Testis (tissue), 3 donors: ENCODE measurements around the gene ALPK1. TPM values are rescaled to one million over a fixed set of nuclear protein-coding genes. Genes with fewer than 3 reads are reported as not detected.

Experiments used
- DNase-seq: peaks from one replicate; pipeline ENCODE4 v3.0.0-alpha.2; 2019
- H3K27ac ChIP-seq, 2 donors: fragments of 200-600 bp; sonication (generic); one replicate each; pipeline ENCODE4 v1.5.1; 2019
- H3K27me3 ChIP-seq: fragments of 200-600 bp; sonication (generic); one replicate; pipeline ENCODE4 v1.5.1; 2019
- H3K36me3 ChIP-seq: fragments of 200-600 bp; sonication (generic); one replicate; pipeline ENCODE4 v1.5.1; 2017; ENCODE audit warnings: low read depth; ENCODE audit errors: missing control alignments
- H3K4me1 ChIP-seq: fragments of 200-600 bp; sonication (generic); one replicate; pipeline ENCODE4 v1.5.1; 2019
- H3K4me3 ChIP-seq, 2 donors: fragments of 200-600 bp; sonication (generic); one replicate each; pipeline ENCODE4 v1.5.1; 2017 to 2019
- H3K9me3 ChIP-seq: fragments of 200-600 bp; sonication (generic); one replicate; pipeline ENCODE4 v1.5.1; 2017
- CTCF ChIP-seq, 3 experiments: fragments of 450-650 bp in 2 of 3; fragments of 200-600 bp in 1 of 3; sonication (generic) in 1 of 3; IDR thresholded peaks; one replicate each; pipeline ENCODE4 v1.5.1; 2016 to 2019; ENCODE audit warnings: antibody characterized with exemption in 3 of 3, mild to moderate bottlenecking in 2 of 3, moderate library complexity in 1 of 3
- POLR2A ChIP-seq: fragments of 450-650 bp; IDR thresholded peaks from one replicate; pipeline ENCODE4 v1.6.1; 2017; ENCODE audit warnings: antibody characterized with exemption, mild to moderate bottlenecking, moderate library complexity
- WGBS, 2 donors: methylation state at CpG; one replicate each; pipeline ENCODE4 v1.1.5; 2018; 5-methylcytosine and 5-hydroxymethylcytosine counted together
- intact Hi-C: fragments of 100-400 bp; cut with DNase I; formaldehyde crosslinking; loops from one replicate; pipeline ENCODE4 v1.15.1; 2023; ENCODE audit warnings: low total_unique reads
- polyA plus RNA-seq: library from polyadenylated mRNA; stranded (reverse); fragments of 350-450 nt; fragmentation: Illumina TruSeq; extraction: RNeasy Lipid Tissue Mini Kit (QIAGEN cat#74804); gene quantifications from one replicate; pipeline ENCODE4 v1.2.3, GENCODE V29; 2014; ENCODE audit warnings: low read depth, low replicate concordance; ENCODE audit not compliant: insufficient read depth
- total RNA-seq, 2 donors: library from RNA; depleted of rRNA; stranded (reverse); fragments of >200 nt; gene quantifications; one replicate each; pipeline ENCODE4 v1.2.3, GENCODE V29; 2016

ALPK1 gene
- total and polyA plus RNA-seq, 3 donors from 2014 or later: 5.2 to 12.5 (median 9.7) TPM

GRCh38 chr4:112448306-112449132 lies 151.3 kb downstream of the ALPK1 start:
- no peak overlapping the region for H3K4me3 ChIP-seq
- WGBS, 2 donors: 70 to 75% methylated on average over 8 of the region's 8 CpGs
- peak; percentile 15 for DNase-seq

GRCh38 chr4:112449708-112450107 lies 152.5 kb downstream of the ALPK1 start:
- H3K9me3 ChIP-seq: no peaks in the 10 kb centered on the region
- H3K27ac ChIP-seq: no peak overlapping the region
- H3K4me1 ChIP-seq: no peaks in the 10 kb centered on the region
- no peaks in the 10 kb centered on the region for H3K27me3 ChIP-seq
- intact Hi-C loops: no loop called here
- TF ChIP-seq CTCF (IDR thresholded peaks at IDR 0.05) (no peak), POLR2A (no peak)
- H3K36me3 ChIP-seq: no peaks in the 10 kb centered on the region
- 85 to 93% methylated on average over 3 of the region's 3 CpGs for WGBS, 2 donors
- DNase-seq: no peak
- H3K4me3 ChIP-seq: no peak overlapping the region

More at GRCh38 chr4:112448306-112449132, 151.3 kb downstream of the ALPK1 start:
- TF ChIP-seq POLR2A (no peak), CTCF (IDR thresholded peaks at IDR 0.05) (no peak)
- no peaks in the 10 kb centered on the region for H3K9me3 ChIP-seq
- intact Hi-C loops: no loop called here
- H3K27me3 ChIP-seq: no peaks in the 10 kb centered on the region
- H3K27ac ChIP-seq: no peak overlapping the region
- H3K36me3 ChIP-seq: no peaks in the 10 kb centered on the region
- H3K4me1 ChIP-seq: no peaks in the 10 kb centered on the region

GRCh38 chr4:112451104-112451503 lies 153.9 kb downstream of the ALPK1 start:
- TF ChIP-seq POLR2A (no peak), CTCF (IDR thresholded peaks at IDR 0.05) (no peak)

GRCh38 chr4:112451831-112452230 lies 154.7 kb downstream of the ALPK1 start:
- no peak for DNase-seq
- H3K4me3 ChIP-seq: no peak overlapping the region
- TF ChIP-seq CTCF (IDR thresholded peaks at IDR 0.05) (no peak), POLR2A (no peak)
- no peak overlapping the region for H3K27ac ChIP-seq
- H3K9me3 ChIP-seq: no peaks in the 10 kb centered on the region
- H3K36me3 ChIP-seq: no peaks in the 10 kb centered on the region
- H3K4me1 ChIP-seq: no peaks in the 10 kb centered on the region
- intact Hi-C loops: no loop called here
- no peaks in the 10 kb centered on the region for H3K27me3 ChIP-seq
- 69 to 75% methylated on average over 4 of the region's 4 CpGs for WGBS, 2 donors

More at GRCh38 chr4:112451104-112451503, 153.9 kb downstream of the ALPK1 start:
- 73% methylated on average over 4 of the region's 4 CpGs for WGBS, 2 donors
- intact Hi-C loops: no loop called here
- H3K4me1 ChIP-seq: no peaks in the 10 kb centered on the region
- H3K9me3 ChIP-seq: no peaks in the 10 kb centered on the region
- H3K27me3 ChIP-seq: no peaks in the 10 kb centered on the region
- no peak overlapping the region for H3K4me3 ChIP-seq
- H3K27ac ChIP-seq: no peak overlapping the region
- DNase-seq: no peak
- H3K36me3 ChIP-seq: no peaks in the 10 kb centered on the region

GRCh38 chr4:112453321-112453720 lies 156.2 kb downstream of the ALPK1 start:
- 60 to 70% methylated on average over 2 of the region's 2 CpGs for WGBS, 2 donors
- Histone ChIP-seq H3K4me1 (no peaks in the 10 kb centered on the region), H3K36me3 (no peaks in the 10 kb centered on the region), H3K9me3 (no peaks in the 10 kb centered on the region), H3K27ac (no peak overlapping the region), H3K27me3 (no peaks in the 10 kb centered on the region), H3K4me3 (no peak overlapping the region)
- no peak for DNase-seq
- intact Hi-C loops: no loop called here
- no peak for TF ChIP-seq POLR2A
- no peak for TF ChIP-seq CTCF (IDR thresholded peaks at IDR 0.05)
